RPMI8226 (cell line): Measurements from ENCODE around the gene AMPH.
"Not testable (repeated sequence)": the region's sequence is repeated elsewhere in the genome, so short reads cannot be mapped to it uniquely, and the experiment has no call there.

Experiments
- DNase-seq: peaks from one replicate; pipeline ENCODE4 v3.0.0-alpha.2; 2015

The AMPH gene

DNA sequence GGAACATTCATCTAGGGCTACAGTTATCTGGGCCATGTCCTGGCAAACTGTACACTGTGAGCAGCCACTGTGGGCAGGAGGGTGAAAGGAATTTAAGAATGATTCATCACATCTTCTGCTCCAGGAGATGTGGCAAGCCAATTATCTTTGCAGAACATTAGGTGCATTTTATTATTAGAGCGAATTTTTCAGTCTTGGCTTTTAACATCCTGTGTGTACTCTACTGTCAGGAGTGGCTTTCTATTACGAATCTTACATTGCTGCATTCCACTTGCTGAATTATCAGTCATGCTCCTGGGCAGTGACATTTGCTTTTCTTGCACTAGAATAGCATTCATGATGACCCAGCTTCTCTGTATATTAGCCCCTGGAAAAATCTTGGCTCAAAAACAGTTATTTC lies 248.5 kb downstream of the AMPH start:
- no peak for DNase-seq

DNA sequence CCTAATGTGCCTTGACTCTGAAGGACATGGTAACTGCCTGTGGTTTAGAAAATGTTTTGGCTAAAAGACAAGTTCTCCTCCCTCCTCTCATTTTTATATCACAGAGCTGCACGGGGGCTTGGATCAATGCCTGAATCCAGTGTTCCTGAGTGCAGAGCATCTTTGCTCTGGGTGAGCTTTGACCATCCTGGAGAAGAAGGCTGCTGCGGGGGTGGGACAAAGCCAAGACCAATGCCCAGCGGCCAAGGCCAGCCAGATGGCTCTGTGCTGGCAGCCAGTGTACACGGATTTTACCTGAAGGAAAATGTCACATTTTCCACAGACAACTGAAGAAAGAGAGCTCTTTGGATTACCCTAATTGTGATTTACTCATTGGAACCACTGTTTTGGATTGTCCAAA lies 255.7 kb downstream of the AMPH start:
- DNase-seq: no peak

- peak; percentile 41 for DNase-seq
These were observed 256.7 kb downstream of the AMPH start for GRCh38 chr7:38374507-38374906.

GRCh38 chr7:38373155-38373554 lies 258.0 kb downstream of the AMPH start:
- DNase-seq: no peak

DNA sequence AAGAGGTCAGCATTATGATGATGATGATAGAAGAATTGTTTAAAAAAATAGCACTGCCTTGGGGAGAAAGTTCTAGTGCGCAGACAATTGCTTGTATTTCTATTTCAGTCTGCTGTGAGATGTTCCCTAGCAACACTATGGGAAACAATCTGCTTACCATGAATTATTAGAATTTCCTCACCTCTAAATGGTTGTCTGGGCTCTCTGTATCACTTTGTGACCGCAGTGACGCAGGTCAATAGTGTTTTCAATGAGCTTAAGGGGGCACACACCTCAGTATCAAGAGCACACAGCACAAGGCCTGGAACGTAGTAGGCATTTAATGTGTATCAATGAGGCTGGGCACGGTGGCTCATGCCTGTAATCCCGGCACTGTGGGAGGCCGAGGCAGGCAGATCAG lies 258.9 kb downstream of the AMPH start:
- DNase-seq: no peak

DNA sequence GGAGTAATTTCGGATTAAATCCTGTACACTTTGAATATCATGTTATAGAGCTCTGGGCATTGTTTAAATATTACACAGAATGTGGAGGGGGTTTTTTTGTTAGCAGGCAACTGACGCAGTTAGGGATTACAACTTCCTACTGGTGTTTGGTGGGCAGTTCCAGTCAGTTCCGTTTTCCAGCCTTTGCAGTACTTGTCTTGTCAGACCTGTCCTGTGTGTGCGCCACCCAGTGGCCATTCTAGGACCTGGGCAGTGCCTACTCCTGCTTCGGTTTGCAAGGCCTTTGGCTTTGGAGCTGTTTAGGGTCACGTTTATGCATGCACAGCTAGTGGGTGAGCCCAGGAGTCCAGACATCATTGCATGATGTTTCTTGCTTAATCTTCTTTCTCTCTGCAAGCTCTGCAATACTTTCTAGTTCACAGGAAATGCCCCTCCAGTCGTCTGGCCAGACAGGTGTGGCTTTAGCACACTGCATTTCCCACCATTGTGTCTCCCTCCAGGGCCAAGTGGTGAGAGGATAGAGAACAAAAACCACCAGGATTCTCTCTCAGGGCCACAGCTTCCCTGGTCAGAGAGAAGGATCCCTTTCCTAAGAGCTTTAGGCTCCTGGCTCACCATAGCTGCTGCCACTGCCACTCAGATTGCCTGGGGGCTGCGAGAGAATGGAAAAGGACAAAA lies 261.2 kb downstream of the AMPH start:
- peak; percentile 81 for DNase-seq

GRCh38 chr7:38368191-38368605 lies 263.0 kb downstream of the AMPH start:
- DNase-seq: peak; percentile 81

- DNase-seq: no peak
These were observed 263.8 kb downstream of the AMPH start for GRCh38 chr7:38367301-38367890.

DNA sequence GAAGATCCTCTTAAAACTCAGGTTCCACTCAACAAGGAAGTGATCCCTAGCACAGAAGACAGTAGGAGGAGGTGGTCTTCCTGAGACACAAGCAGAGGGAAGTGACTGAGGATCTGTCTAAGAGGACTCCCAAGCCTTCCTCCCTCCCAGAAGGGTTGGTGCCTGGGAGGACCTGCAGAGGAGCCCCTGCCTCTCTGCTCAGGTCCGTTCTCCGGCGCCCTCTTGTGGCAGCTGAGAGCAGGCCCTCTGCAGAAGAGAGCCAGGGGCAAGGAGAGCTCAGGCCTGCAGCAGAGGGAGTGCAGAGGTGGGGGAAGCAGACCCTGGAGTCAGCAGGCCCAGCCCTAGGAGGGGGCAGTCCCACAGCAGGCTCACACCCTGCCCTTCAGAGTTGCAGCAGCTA lies 267.8 kb downstream of the AMPH start:
- peak; percentile 63 for DNase-seq

DNA sequence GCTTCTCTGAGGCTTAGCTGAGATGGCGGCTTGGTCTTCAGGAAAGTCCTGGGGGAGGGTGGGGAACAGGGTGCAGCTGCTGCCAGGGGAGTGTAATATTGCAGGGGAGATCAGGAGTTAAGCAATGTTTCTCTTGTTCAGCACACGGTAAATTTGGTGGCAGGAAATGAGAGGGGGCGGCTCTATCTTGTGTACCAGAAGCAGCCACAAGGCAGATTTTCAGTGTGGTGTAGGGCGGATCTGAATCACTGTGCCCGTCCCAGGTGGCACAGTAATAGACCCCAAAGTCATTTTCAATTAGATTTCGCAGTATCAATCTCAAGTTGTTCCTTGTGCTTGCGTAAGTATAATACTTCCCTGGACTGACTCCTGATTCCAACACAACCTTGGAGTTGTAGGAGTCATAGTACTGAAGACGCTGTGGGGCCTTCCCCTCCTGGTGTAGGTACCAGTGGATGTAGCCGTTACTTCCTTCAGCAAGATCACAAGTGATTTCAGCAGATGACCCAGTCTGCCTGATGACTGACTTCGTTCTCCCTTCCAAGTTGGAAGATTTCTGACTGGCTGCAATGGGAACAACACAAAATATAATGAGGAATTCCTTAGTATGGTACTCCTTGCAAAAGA lies 268.4 kb downstream of the AMPH start:
- not testable (repeated sequence) for DNase-seq

DNA sequence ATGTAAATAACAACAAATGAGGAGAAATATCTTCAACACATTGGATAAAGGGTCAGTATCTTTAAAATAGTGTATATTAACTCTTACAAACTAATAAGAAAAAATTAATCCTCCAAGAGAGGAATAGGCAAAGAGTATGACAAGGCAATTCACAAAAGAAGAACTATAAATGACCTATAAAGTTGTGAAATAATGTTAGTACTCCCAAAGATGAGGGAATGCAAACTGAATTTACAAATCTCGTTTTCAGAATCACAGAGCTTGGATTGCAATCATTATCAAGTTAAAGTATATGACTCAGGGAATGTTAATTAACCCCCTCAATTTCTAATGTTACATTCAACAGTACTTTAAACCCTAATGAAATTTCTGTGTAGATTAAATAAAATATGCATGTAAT lies 270.4 kb downstream of the AMPH start:
- DNase-seq: no peak

GRCh38 chr7:38359071-38359601 lies 272.0 kb downstream of the AMPH start:
- DNase-seq: peak; percentile 35

GRCh38 chr7:38358273-38358831 lies 272.8 kb downstream of the AMPH start:
- DNase-seq: not testable (repeated sequence)

- peak; percentile 71 for DNase-seq
These were observed 276.8 kb downstream of the AMPH start for GRCh38 chr7:38354271-38354851.

GRCh38 chr7:38353431-38353881 lies 277.7 kb downstream of the AMPH start:
- not testable (repeated sequence) for DNase-seq

GRCh38 chr7:38351601-38352000 lies 279.6 kb downstream of the AMPH start:
- no peak for DNase-seq

- not testable (repeated sequence) for DNase-seq
These were observed 280.4 kb downstream of the AMPH start for GRCh38 chr7:38350777-38351176.

GRCh38 chr7:38349869-38350583 lies 281.1 kb downstream of the AMPH start:
- peak; percentile 63 for DNase-seq

DNA sequence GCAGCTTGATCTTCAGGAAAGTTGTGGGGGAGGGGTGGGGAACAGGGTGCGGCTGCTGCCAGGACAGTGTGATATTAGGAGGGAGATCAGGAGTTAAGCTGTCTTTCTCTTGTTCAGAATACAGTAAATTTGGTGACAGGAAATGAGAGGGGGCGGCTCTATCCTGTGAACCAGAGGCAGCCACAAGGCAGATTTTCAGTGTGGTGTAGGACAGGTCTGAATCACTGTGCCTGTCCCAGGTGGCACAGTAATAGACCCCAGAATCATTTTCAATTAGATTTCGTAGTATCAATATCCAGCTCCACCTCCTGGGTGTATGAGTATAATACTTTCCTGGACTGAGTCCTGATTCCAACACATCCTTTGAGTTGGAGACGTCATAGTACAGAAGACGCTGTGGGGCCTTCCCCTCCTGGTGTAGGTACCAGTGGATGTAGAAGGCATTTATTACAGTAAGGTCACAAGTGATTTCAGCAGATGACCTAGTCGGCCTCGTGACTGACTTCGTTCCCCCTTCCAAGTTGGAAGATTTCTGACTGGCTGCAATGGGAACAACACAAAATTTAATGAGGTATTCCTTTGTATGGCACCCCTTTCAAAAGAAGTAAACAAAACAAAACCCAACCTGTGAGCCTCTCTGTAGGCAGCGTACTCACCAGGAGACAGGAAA lies 281.9 kb downstream of the AMPH start:
- not testable (repeated sequence) for DNase-seq

DNA sequence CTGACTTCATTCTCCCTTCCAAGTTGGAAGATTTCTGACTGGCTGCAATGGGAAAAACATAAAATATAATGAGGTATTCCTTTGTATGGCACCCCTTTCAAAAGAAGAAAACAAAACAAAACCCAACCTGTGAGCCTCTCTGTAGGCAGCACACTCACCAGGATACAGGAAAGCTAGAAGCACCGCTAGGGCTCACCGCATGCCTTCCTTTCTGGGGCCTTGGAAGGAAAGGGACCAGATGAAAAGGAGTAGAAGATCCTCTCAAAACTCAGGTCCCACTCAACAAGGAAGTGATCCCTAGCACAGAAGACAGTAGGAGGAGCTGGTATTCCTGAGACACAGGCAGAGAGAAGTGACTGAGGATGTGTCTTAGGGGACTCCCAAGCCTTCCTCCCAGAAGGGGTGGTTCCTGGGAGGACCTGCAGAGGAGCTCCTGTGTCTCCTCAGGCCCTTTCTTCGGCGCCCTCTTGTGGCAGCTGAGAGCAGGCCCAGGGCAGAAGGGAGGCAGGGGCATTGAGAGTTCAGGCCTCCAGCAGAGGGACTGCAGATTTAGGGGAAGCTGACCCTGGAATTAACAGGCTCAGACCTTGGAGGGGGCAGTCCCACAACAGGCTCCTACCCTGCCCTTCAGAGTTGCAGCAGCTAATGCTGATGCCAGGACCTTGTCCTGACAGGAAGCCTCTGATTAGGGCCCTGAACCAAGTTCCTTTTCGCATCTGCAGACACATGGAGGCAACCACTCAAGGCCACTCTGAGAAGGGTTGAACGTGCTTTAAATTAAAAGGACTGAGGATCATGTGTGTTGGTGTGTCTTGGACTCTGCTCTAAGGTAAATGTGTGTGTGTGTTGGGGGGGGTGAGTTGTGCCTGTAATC lies 285.6 kb downstream of the AMPH start:
- peak; percentile 72 for DNase-seq

DNA sequence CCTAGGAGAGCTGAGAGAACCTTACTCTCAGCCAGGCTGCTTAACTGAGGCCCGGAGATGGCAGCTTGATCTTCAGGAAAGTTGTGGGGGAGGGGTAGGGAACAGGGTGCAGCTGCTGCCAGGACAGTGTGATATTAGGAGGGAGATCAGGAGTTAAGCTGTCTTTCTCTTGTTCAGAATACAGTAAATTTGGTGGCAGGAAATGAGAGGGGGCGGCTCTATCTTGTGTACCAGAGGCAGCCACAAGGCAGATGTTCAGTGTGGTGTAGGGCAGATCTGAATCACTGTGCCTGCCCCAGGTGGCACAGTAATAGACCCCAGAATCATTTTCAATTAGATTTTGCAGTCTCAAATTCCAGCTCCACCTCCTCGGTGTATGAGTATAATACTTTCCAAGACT lies 286.4 kb downstream of the AMPH start:
- not testable (repeated sequence) for DNase-seq
